Measurements from ENCODE around the gene TNNT3. TPM values are rescaled to one million over a fixed set of nuclear protein-coding genes. Genes with fewer than 3 reads are reported as not detected.

Gene TNNT3
- total and polyA plus RNA-seq, 2 experiments from 2014 or later, result 2.7 to 3.8 TPM

DNA sequence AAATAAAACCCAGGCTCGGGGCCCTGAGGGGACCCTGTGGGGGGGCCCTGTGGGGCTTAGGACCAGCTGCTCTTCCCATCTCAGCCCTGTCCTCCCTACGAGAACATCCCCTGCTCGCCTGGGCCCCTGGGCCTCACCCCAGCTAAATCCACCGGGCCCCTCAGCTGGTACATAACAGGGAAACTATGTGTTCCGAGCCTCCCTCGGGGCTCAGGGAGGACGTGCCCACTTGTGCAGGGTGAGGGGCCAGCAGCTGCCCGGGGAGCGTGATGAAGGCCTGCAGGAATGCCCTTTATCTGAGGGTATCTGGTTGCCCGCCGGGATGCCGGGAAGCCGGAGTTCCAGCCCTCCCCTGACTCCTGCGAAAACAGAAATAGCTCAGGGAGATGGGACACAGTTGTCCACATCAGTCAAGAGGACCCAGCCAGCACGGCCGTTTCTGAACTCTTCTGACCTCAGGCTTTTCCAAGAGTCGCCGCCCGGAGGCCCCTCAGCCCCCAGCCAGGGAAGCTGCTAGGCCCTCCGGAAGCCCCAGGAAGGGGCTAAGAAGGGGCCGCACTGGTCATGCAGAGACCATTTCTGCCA, 48.2 kb downstream of the TNNT3 start:
- Histone ChIP-seq H3K27me3 (no peaks in the 10 kb centered on the region), H3K4me1 (ENCODE audit: low read depth) (no peaks in the 10 kb centered on the region), H3K27ac (peak overlapping the region; percentile 69), H3K36me3 (no peaks in the 10 kb centered on the region), H3K9me3 (ENCODE audit: low read depth) (no peaks in the 10 kb centered on the region), H3K4me3 (no peak overlapping the region)
- no peak for DNase-seq (ENCODE audit: low read depth in 1 of 2, low spot score in 1 of 2)
- TF ChIP-seq, protein P1, sequence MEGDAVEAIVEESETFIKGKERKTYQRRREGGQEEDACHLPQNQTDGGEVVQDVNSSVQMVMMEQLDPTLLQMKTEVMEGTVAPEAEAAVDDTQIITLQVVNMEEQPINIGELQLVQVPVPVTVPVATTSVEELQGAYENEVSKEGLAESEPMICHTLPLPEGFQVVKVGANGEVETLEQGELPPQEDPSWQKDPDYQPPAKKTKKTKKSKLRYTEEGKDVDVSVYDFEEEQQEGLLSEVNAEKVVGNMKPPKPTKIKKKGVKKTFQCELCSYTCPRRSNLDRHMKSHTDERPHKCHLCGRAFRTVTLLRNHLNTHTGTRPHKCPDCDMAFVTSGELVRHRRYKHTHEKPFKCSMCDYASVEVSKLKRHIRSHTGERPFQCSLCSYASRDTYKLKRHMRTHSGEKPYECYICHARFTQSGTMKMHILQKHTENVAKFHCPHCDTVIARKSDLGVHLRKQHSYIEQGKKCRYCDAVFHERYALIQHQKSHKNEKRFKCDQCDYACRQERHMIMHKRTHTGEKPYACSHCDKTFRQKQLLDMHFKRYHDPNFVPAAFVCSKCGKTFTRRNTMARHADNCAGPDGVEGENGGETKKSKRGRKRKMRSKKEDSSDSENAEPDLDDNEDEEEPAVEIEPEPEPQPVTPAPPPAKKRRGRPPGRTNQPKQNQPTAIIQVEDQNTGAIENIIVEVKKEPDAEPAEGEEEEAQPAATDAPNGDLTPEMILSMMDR (IDR thresholded peaks at IDR 0.05; ENCODE audit: low read depth, low read length), result no peak

DNA sequence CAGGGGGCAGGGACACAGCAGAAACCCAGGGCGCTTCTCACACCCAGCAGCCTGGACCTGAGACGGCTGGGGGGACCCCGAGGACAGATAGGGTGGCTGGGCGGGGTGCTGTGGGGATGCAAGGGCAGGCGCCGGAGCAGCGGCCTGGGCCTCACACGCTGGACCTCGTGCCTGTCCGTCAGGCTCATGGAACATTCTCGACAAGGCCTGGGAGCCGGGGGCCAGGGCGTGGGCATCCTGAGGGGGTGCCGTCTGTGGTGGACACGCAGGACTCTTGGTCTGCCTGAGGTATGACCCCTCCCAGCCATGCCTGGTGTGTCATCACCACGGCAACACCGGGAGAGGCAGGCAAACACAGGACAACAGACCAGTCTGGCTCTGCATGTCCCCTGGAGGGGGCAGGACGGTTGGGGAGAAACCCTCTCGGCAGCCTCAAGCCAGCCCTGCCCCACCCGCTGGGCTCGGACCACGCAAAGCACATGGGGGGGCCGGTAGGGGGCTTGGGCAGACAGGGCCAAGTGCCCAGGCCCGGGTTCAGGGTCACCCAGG, 49.0 kb downstream of the TNNT3 start:
- H3K4me1 ChIP-seq (ENCODE audit: low read depth), result no peaks in the 10 kb centered on the region
- H3K27ac ChIP-seq, result peak overlapping the region; percentile 83
- TF ChIP-seq, protein P1 (IDR thresholded peaks at IDR 0.05; ENCODE audit: low read depth, low read length), result no peak
- no peaks in the 10 kb centered on the region for H3K36me3 ChIP-seq
- no peak overlapping the region for H3K4me3 ChIP-seq
- H3K9me3 ChIP-seq (ENCODE audit: low read depth), result no peaks in the 10 kb centered on the region
- no peaks in the 10 kb centered on the region for H3K27me3 ChIP-seq
- no peak for DNase-seq (ENCODE audit: low read depth in 1 of 2, low spot score in 1 of 2)

DNA sequence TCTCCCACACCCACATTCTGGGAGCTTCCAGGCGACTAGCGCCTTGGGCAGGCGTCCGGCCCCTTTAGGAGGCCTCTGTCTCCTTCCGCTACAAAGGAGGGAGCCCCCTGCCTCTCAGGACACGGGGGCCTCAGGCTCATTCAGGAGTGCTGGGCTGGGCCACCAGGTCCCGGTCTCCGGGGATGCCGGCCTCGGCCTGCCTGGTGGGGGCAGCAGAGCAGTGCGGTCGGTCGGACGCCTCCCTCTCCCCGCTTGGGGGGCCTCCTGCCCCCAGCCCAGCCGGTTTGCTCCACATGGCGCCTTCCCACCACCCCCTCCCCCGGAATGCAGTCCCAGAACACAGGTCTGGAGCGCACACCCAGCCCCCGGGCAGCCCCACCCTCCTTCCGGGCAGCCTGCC, 49.5 kb downstream of the TNNT3 start:
- TF ChIP-seq, protein P1 (IDR thresholded peaks at IDR 0.05; ENCODE audit: low read depth, low read length), result no peak
- no peaks in the 10 kb centered on the region for H3K36me3 ChIP-seq
- H3K27me3 ChIP-seq, result no peaks in the 10 kb centered on the region

DNA sequence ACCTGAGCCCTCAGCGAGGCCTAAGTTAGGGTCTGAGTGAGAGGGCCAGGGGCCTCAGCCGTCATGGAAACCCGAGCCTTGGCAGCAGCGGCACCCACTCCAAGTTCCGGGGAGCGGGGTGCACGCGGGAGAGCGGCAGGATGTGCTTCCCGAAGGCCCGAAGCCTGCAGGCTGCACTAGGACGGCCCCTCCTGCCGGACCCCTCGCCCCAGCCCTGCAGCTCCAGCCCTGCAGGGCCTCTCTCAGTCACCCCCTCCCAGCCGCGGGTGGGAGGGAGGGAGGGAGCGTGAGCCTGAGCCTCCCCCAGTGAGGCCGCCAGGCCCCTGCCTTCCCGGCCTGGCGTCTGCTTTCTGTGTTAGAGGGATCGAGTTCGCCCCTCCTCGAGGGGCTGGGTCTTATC, 50.3 kb downstream of the TNNT3 start:
- H3K4me1 ChIP-seq (ENCODE audit: low read depth), result no peaks in the 10 kb centered on the region
- no peaks in the 10 kb centered on the region for H3K27me3 ChIP-seq
- no peaks in the 10 kb centered on the region for H3K9me3 ChIP-seq (ENCODE audit: low read depth)
- H3K4me3 ChIP-seq, result no peak overlapping the region
- no peak for DNase-seq (ENCODE audit: low read depth in 1 of 2, low spot score in 1 of 2)
- H3K36me3 ChIP-seq, result no peaks in the 10 kb centered on the region
- H3K27ac ChIP-seq, result no peak overlapping the region
- TF ChIP-seq, protein P1 (IDR thresholded peaks at IDR 0.05; ENCODE audit: low read depth, low read length), result no peak

More for the DNA sequence above, 49.5 kb downstream of the TNNT3 start:
- Histone ChIP-seq H3K4me1 (ENCODE audit: low read depth) (no peaks in the 10 kb centered on the region), H3K27ac (no peak overlapping the region), H3K4me3 (no peak overlapping the region), H3K9me3 (ENCODE audit: low read depth) (no peaks in the 10 kb centered on the region)
- no peak for DNase-seq (ENCODE audit: low read depth in 1 of 2, low spot score in 1 of 2)

DNA sequence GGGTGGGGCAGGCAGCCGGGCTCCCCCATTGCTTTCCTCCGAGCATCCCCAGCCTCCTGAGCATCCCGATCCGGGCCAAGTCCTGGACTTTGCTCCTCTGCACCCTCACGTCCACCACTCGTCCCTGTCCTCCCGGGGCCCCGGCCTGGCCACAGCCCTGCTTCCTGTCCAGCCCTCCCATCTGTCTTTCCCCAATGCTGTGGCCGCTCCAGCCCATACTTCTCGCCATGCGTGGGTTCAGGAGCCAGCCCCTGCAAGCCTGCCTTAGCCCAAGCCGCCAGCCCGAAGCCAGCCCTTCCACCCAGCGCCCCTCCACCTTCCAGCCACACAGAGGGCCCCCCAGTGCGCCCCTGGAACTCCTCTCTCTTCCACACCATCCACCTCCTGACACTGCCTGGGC, 51.5 kb downstream of the TNNT3 start:
- H3K4me3 ChIP-seq, result no peak overlapping the region
- no peaks in the 10 kb centered on the region for H3K9me3 ChIP-seq (ENCODE audit: low read depth)
- no peaks in the 10 kb centered on the region for H3K27me3 ChIP-seq
- H3K4me1 ChIP-seq (ENCODE audit: low read depth), result no peaks in the 10 kb centered on the region
- TF ChIP-seq, protein P1 (IDR thresholded peaks at IDR 0.05; ENCODE audit: low read depth, low read length), result no peak
- DNase-seq (ENCODE audit: low read depth in 1 of 2, low spot score in 1 of 2), result no peak
- no peak overlapping the region for H3K27ac ChIP-seq
- no peaks in the 10 kb centered on the region for H3K36me3 ChIP-seq
